Activated T-helper 1 cell treated with anti-CD3 and anti-CD28 coated beads, Interleukin-2, amount 50 U/mL, for 16 hours (primary cell): Measurements from ENCODE around the gene TEDDM1.
"Not testable (repeated sequence)": the region's sequence is repeated elsewhere in the genome, so short reads cannot be mapped to it uniquely, and the experiment has no call there.

Source experiments
- DNase-seq, 2 donors: peaks; one replicate each; pipeline ENCODE4 v3.0.0-alpha.2; 2020; ENCODE audit warnings: low read depth in 1 of 2, low spot score in 1 of 2

Gene TEDDM1

DNA sequence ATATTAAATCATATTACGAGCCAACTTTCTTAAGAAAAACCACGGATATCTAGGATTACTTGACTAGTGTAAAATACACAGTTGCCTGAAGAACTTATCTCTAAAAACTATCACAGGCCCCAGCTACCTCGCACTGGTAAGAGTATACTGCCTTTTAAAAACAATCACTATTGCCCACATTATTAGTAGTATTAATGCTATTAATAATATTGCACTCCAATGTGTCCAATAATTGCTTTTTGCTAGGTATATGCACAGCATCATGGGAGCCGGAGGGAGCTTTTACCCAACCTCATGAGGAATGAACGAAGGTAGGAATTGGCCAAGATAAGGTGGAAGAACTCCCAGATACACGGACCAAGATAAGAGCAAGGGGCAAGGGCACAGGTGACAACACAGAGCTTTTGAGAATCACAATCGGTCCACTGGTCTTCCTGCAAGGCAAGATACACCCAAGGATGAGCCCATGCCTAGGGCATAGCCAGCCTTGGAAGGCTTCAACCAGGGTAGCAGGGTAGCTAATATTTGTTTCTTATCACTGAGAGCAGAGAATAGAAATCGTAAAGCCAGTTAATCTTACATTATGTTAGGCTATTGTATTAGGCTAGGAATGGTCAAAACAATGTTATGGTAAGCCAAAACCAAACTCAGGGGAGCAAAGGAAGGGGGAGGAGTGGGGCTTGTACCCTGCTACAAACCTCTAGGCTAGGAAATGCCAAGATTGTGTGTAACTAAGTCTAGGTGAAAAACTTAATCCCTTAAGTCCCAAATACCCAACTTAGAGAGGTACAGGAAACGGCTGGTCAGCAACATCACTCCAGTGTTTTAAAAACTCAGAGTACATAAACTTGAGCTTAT, 18.3 kb downstream of the TEDDM1 start:
- DNase-seq, result no peak

GRCh38 chr1:182380199-182380598, 20.3 kb downstream of the TEDDM1 start:
- DNase-seq, result no peak

DNA sequence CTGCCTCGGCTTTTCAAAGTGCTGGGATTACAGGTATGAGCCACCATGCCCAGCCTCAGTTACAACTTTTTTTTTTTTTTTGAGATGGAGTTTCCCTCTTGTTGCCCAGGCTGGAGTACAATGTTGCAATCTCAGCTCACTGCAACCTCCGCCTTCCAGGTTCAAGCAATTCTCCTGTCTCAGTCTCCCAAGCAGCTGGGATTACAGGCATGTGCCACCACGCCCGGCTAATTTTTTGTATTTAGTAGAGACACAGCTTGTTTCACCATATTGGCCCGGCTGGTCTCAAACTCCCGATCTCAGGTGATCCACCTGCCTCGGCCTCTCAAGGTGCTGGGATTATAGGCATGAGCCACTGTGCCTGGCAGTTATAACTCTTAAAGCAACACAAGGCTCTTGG, 20.7 kb downstream of the TEDDM1 start:
- DNase-seq, result not testable (repeated sequence)

GRCh38 chr1:182376936-182377574, 23.4 kb downstream of the TEDDM1 start:
- no peak for DNase-seq

GRCh38 chr1:182374101-182374834, 26.2 kb downstream of the TEDDM1 start:
- no peak for DNase-seq

DNA sequence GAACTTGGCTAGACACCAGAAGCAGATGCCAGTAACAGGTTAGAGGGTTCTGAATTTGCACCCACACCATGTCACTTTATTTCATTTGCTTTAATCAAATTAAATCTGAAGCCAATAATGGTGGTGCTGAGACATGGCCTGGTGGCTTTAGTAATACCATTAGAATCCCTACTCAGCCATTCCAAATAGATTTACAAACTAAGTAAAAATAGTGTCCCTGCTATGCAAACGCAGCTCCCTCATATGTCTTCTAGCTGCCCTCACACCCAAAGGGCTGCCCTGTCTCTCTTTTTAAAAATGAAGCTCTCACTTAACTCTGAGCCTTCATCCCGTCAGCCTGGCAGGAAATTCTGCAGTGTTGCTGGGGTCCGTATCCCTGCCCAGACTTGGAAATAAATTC, 29.9 kb downstream of the TEDDM1 start:
- no peak for DNase-seq

DNA sequence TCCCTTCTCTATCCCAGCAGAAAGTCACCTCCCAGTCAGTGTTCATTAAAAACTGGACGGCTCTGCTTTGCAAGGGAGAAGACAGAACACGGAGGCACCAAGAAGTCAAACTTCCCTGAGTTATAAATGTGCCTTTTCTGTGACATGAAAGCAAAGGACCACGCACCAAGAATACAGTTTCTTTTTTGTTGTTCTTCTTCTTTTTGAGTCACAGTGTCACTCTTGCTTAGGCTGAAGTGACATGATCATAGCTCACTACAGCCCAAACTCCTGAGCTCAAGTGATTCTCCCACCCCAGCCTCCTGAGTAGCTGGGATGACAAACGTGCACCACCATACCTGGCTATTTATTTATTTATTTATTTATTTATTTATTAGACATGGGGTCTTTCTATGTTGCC, 31.6 kb downstream of the TEDDM1 start:
- DNase-seq, result no peak

DNA sequence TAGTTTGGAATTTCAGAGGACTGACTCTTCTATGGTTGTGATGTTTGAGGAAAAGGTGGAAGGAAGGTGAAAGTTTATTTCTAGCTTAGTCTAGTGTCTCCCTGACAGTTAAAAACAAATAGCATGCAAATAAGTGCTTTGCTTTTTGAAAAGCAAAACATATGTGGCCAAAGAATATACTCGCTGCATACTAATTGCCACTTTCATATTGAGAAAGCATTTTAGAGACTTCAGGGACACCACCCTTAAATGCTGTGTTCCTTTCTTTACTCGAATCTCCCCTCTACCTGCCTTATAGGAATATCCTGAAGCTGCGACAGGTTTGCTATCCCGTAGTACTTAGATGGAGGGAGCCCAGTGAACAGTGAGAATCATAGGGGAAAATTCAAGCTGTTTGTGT, 32.1 kb downstream of the TEDDM1 start:
- no peak for DNase-seq

DNA sequence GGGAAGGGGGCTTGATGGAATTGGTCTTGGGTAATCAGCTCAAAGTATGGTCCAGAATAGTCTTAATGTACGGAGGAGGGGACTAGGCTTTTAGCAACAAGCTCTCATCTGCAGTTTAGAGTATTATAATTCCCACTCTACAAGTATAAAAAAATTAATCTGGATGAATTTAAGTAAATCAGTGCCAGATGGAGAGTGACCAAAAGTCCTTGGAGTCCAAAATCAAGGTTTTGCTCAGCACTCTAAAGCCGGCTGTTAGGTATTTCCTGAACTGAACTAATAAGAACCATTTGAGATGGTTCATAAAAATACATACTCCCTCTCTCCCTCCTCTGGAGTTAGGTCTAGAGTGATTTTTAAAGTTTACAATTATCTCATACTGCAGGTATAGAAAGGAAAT, 32.5 kb downstream of the TEDDM1 start:
- no peak for DNase-seq

GRCh38 chr1:182366596-182366995, 33.9 kb downstream of the TEDDM1 start:
- DNase-seq, result no peak

DNA sequence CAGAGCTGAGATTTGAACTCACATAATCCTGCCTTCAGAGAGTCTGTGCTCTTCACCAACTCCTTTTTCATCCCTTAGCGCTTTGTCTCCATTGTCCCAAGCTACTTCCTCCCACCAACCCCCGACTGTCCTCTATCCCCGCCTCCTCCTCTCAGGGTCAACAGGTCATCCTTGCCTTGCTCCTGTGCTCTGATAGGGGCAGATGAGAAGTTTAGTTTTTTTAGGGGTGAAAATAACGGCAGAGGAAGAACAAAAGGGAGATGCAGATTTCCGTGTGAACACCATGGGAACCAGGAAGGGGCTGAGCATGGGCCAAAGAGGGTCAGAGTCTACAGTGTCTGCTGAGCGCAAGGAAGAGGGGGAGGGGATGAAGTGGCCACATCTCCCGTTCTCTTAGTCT, 40.8 kb downstream of the TEDDM1 start:
- DNase-seq, result no peak

- no peak for DNase-seq
Measured at GRCh38 chr1:182357913-182358312, 42.6 kb downstream of the TEDDM1 start.

- DNase-seq, result no peak
Measured at GRCh38 chr1:182357171-182357570, 43.3 kb downstream of the TEDDM1 start.

DNA sequence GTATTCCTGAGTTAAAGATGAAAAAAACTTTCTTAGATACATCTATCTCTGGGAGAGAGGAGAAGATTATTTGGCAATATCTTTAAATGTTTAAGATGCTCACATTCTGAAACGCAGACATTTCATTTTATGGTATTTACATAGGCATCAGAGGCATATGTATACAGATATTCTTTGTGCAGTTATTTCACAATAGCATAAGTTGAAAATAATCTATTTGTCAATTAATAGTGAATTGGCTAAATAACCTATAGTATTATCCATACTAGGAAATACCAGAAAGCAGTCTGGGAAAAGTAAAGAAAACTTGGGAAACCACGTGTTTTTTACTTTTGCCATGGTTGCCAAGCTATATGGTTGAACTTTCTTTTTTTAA, 44.8 kb downstream of the TEDDM1 start:
- DNase-seq, result no peak

DNA sequence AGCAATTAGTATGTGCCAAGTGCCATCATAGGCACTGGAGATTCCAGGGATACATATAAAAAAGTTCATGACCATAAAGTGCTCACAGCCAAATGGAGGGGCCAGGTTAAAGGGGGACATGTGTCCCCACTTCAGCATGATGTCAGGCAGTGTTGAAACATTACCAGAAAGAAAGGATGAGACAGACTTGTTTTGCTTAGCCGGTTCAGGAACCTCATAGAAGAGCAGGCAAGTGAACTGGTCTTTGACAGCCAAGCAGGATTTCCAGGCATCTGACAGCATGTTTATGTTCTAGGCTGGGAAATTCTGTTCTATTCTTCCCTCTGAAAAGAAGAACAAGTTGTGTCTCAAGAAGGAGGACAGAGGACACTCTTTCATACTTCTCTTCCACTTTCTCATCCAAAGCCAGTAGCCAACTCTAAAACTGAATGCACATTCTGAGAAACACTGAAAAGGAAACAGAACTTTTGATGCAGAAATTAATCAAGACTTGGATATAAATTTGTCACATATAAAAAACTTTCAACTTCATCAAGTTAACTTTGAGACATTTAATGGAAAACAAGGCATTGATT, 48.6 kb downstream of the TEDDM1 start:
- no peak for DNase-seq

DNA sequence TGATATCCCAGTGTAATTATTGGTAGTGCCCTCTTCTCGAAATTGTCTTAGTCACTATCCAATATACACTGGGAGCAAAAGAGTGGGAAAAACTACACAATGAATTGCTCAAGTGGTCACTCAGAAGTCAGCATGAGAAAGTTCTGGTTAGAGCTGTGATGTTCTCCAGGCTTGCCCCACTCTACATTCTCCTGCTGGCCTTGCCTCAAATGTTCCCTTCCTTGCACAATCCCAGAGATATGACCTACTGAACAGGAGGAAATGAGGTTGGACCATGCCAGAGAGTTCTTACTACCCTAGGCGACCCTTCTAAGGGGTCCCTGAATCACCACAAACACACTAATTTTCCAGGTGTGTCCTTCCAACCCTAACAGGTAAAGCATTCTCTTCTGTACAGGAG, 49.6 kb downstream of the TEDDM1 start:
- DNase-seq, result no peak

GRCh38 chr1:182348961-182349747, 51.3 kb downstream of the TEDDM1 start:
- DNase-seq, result no peak
